Stimulated activated CD4-positive, alpha-beta T cell treated with anti-CD3 and anti-CD28 coated beads, Interleukin-4, amount 100 ng/mL, for 1 hour (primary cell): ENCODE data around the gene NUDT14.

ENCODE experiments used
- DNase-seq: peaks from one replicate; pipeline ENCODE4 v3.0.0-alpha.2; 2020

The NUDT14 gene

GRCh38 chr14:105155681-105156413 is 25.3 kb downstream of the NUDT14 start:
- DNase-seq: no peak

- no peak for DNase-seq
Observed at GRCh38 chr14:105155071-105155651, 26.0 kb downstream of the NUDT14 start.

GRCh38 chr14:105154476-105154871 is 26.6 kb downstream of the NUDT14 start:
- DNase-seq: no peak

- DNase-seq: no peak
Observed at GRCh38 chr14:105153739-105154475, 27.2 kb downstream of the NUDT14 start.

- no peak for DNase-seq
Observed at GRCh38 chr14:105153331-105153731, 27.8 kb downstream of the NUDT14 start.

- DNase-seq: no peak
Observed at GRCh38 chr14:105152794-105153241, 28.3 kb downstream of the NUDT14 start.

- no peak for DNase-seq
Observed at GRCh38 chr14:105151838-105152793, 29.0 kb downstream of the NUDT14 start.

GRCh38 chr14:105151084-105151837 is 29.9 kb downstream of the NUDT14 start:
- DNase-seq: no peak

- no peak for DNase-seq
Observed at GRCh38 chr14:105150368-105151083, 30.6 kb downstream of the NUDT14 start.

- DNase-seq: no peak
Observed at GRCh38 chr14:105150026-105150367, 31.1 kb downstream of the NUDT14 start.

GRCh38 chr14:105149146-105149781 is 31.8 kb downstream of the NUDT14 start:
- no peak for DNase-seq

- no peak for DNase-seq
Observed at GRCh38 chr14:105148604-105149145, 32.4 kb downstream of the NUDT14 start.

GRCh38 chr14:105147671-105148603 is 33.2 kb downstream of the NUDT14 start:
- peak; percentile 1 for DNase-seq

- peak; percentile 0 for DNase-seq
Observed at GRCh38 chr14:105146976-105147635, 34.0 kb downstream of the NUDT14 start.

GRCh38 chr14:105146181-105146975 is 34.7 kb downstream of the NUDT14 start:
- peak; percentile 1 for DNase-seq

GRCh38 chr14:105145381-105146180 is 35.5 kb downstream of the NUDT14 start:
- peak; percentile 1 for DNase-seq
